Measurements from ENCODE around the gene ZNF791.
"Not testable (repeated sequence)": the region's sequence is repeated elsewhere in the genome, so short reads cannot be mapped to it uniquely, and the experiment has no call there.

The ZNF791 gene

GRCh38 chr19:12642506-12642905 lies 31.8 kb downstream of the ZNF791 start:
- no peak for DNase-seq (ENCODE audit: low spot score)
- no peak for TF ChIP-seq CTCF (IDR thresholded peaks at IDR 0.05; ENCODE audit: extremely low read depth, insufficient read depth, missing control alignments)
- in situ Hi-C loops (cut with MboI; ENCODE audit: low pct_unique_long_range_greater_than_20kb, low sequenced_read_pairs, unreplicated experiment): no loop called here

GRCh38 chr19:12643716-12644115 lies 33.0 kb downstream of the ZNF791 start:
- DNase-seq (ENCODE audit: low spot score); in situ Hi-C loops (cut with MboI; ENCODE audit: low pct_unique_long_range_greater_than_20kb, low sequenced_read_pairs, unreplicated experiment): not testable (repeated sequence)

DNA sequence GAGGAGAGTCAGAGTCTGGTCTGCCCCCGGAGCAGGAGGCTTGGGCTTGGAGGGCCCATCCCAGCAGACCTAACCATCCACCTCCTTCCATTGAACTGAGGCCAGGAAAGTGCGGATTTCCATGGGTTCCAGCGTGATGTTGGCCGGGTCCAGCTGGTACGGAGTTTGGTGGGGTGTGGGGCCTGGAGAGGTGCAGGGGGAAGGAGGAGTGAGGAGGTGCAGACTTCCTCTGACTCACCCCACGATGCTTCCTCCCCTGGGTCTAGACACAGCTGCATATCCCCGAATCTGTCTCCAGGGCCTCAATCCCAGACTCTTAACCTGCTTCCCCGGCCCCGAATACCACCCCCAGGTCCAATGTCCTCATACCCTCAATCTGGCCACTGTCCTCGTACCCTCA lies 35.8 kb downstream of the ZNF791 start:
- in situ Hi-C loops (cut with MboI; ENCODE audit: low pct_unique_long_range_greater_than_20kb, low sequenced_read_pairs, unreplicated experiment): no loop called here
- TF ChIP-seq CTCF (IDR thresholded peaks at IDR 0.05; ENCODE audit: extremely low read depth, insufficient read depth, missing control alignments): no peak
- DNase-seq (ENCODE audit: low spot score): no peak

GRCh38 chr19:12647047-12647446 lies 36.3 kb downstream of the ZNF791 start:
- in situ Hi-C loops (cut with MboI; ENCODE audit: low pct_unique_long_range_greater_than_20kb, low sequenced_read_pairs, unreplicated experiment): no loop called here
- no peak for TF ChIP-seq CTCF (IDR thresholded peaks at IDR 0.05; ENCODE audit: extremely low read depth, insufficient read depth, missing control alignments)
- DNase-seq (ENCODE audit: low spot score): no peak

DNA sequence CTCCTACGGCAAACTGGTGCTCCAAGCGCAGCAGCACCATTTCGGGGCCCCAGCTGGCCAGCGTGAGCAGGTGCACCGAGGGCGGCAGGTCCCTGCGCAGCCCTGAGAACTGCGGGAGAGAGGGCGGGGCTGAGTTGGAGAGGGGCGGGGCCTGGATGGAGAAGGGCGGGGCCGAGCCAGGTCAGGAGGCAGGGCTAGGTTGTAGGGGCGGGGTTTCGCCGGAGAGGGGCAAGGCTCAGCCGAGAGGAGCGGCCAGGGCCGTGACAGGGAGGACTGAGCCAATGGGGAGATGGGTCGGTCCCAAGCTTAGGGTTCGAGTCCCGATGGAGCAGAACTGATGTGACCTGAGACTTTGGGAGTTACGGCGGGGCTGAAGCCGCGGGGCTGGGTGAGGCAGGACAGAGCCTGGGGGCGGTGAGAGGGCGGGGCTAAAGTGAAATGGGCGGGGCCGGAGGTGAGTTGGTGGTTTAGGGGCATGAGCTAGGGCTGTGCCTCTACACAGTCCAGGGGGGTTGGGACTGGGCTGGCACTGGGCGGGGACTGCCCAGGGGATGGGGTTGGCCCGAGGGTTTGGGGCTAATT lies 36.9 kb downstream of the ZNF791 start:
- in situ Hi-C loops (cut with MboI; ENCODE audit: low pct_unique_long_range_greater_than_20kb, low sequenced_read_pairs, unreplicated experiment): no loop called here
- peak; percentile 66 for DNase-seq (ENCODE audit: low spot score)
- no peak for TF ChIP-seq CTCF (IDR thresholded peaks at IDR 0.05; ENCODE audit: extremely low read depth, insufficient read depth, missing control alignments)

DNA sequence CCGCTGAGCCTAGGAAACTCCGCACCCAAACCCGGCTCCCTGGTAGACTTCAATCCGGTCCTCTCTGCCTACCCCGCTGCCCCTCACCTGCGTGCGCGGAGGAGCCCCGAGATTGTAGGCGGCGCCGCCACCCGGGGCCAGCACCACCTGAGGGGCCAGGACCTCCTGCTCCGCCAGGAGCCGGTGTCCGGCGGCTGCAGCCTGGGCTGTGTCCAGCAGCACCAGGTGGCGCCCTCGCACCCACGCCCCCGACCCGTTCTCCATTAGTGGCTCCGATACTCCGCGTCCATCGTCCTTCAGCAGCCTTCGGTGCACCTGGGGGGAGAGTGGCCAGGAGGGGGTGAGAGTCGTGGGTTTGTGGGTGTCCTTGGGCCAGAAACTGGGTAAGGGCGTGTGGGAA lies 37.4 kb downstream of the ZNF791 start:
- peak; percentile 6 for TF ChIP-seq CTCF (IDR thresholded peaks at IDR 0.05; ENCODE audit: extremely low read depth, insufficient read depth, missing control alignments)
- no peak for DNase-seq (ENCODE audit: low spot score)
- in situ Hi-C loops (cut with MboI; ENCODE audit: low pct_unique_long_range_greater_than_20kb, low sequenced_read_pairs, unreplicated experiment): no loop called here

DNA sequence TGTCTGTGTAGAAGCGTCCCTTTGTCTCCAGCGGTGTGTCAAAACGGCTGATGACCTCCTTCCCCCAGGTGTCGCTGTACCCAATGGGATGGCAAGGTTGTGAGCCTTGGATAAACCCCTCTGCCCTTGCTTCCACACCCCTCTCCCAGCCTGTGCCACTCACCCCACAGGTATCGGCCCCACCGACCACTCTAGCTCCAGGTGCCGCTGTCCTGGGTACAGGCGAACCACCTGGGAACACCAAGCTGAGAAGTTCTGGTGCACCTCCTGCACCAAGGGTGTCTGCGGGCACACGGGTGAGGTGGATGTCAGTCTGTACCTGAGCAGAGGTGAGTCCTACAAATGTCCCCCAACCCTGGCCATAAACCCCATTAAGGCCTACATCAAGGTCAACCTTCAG lies 39.2 kb downstream of the ZNF791 start:
- TF ChIP-seq CTCF (IDR thresholded peaks at IDR 0.05; ENCODE audit: extremely low read depth, insufficient read depth, missing control alignments): no peak
- in situ Hi-C loops (cut with MboI; ENCODE audit: low pct_unique_long_range_greater_than_20kb, low sequenced_read_pairs, unreplicated experiment): no loop called here
- DNase-seq (ENCODE audit: low spot score): no peak
